RKO (cell line): Measurements from ENCODE around the gene TAS2R10.

Source experiments
- DNase-seq: peaks from one replicate; pipeline ENCODE4 v3.0.0-alpha.2; 2016; ENCODE audit warnings: low spot score

The TAS2R10 gene

DNA sequence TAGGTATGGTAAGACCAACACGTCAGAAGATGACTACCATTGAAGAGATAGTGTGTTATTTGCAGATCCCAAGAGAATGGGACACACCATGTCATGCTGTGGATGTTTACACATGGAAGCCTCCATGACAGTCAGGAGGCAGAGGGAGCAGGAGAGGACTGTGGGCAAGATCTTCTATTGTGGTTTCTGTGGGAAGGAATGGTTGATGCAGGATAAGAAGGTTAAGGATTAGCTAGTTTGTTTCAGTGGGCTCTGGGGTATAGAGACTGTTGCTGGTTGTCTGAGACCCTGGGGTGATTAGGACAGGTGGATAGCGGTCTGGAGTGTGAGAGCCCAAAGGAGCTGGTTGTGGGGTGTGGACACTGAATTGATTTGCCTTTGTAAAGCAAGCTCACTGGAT is 47.1 kb downstream of the TAS2R10 start:
- DNase-seq, result no peak
